Neural cell (in vitro differentiated cells): ENCODE data around the gene ACOT6.

Source experiments
- CTCF ChIP-seq: fragments of 450-650 bp; IDR thresholded peaks from 2 replicates; pipeline ENCODE4 v1.5.1; 2014; ENCODE audit warnings: antibody characterized with exemption, mild to moderate bottlenecking, moderate library complexity; ENCODE audit not compliant: poor library complexity, severe bottlenecking
- EP300 ChIP-seq: fragments of 450-650 bp; conservative IDR thresholded peaks from 2 replicates; pipeline ENCODE4 v1.6.1; 2014; ENCODE audit warnings: antibody characterized with exemption, mild to moderate bottlenecking, moderate library complexity; ENCODE audit not compliant: poor library complexity, severe bottlenecking
- EZH2 ChIP-seq: fragments of 200-600, 300-800 bp; shearing (Covaris generic), sonication (generic); IDR thresholded peaks from 2 replicates; pipeline ENCODE4 v1.6.1; 2014; ENCODE audit warnings: antibody characterized with exemption, low read length, borderline replicate concordance, mild to moderate bottlenecking; ENCODE audit not compliant: insufficient read depth, poor library complexity, severe bottlenecking
- MXI1 ChIP-seq: fragments of 450-650 bp; conservative IDR thresholded peaks from 2 replicates; pipeline ENCODE4 v1.6.1; 2014; ENCODE audit warnings: antibody characterized with exemption, mild to moderate bottlenecking; ENCODE audit not compliant: poor library complexity, severe bottlenecking
- POLR2AphosphoS5 ChIP-seq: IDR thresholded peaks from 2 replicates; pipeline ENCODE4 v1.6.1; 2012
- RAD21 ChIP-seq: fragments of 450-650 bp; conservative IDR thresholded peaks from 2 replicates; pipeline ENCODE4 v1.6.1; 2014; ENCODE audit warnings: antibody characterized with exemption, mild to moderate bottlenecking, moderate library complexity
- REST ChIP-seq: IDR thresholded peaks from 2 replicates; pipeline ENCODE4 v1.6.1; 2012; ENCODE audit warnings: borderline replicate concordance
- SMC3 ChIP-seq: fragments of 450-650 bp; conservative IDR thresholded peaks from 2 replicates; pipeline ENCODE4 v1.6.1; 2014; ENCODE audit warnings: antibody characterized with exemption, mild to moderate bottlenecking, moderate library complexity; ENCODE audit not compliant: poor library complexity
- TAF1 ChIP-seq: IDR thresholded peaks from 2 replicates; pipeline ENCODE4 v1.6.1; 2012; ENCODE audit warnings: low read depth

- TF ChIP-seq EZH2: no peak
- TF ChIP-seq CTCF: no peak
- TF ChIP-seq EP300: no peak
- no peak for TF ChIP-seq REST
- TF ChIP-seq POLR2AphosphoS5: no peak
- TF ChIP-seq TAF1: no peak
- no peak for TF ChIP-seq SMC3
- TF ChIP-seq RAD21: no peak
- TF ChIP-seq MXI1: no peak
Observed at GRCh38 chr14:73589116-73589515, 23.2 kb upstream of the ACOT6 start.
